Neuronal stem cell (in vitro differentiated cells): ENCODE data around the gene OR56A3.
"Not testable (repeated sequence)": the region's sequence is repeated elsewhere in the genome, so short reads cannot be mapped to it uniquely, and the experiment has no call there.

Source experiments
- DNase-seq: peaks from one replicate; pipeline ENCODE4 v3.0.0-alpha.2; 2013; ENCODE audit warnings: low spot score
- H2AFZ ChIP-seq: one replicate; pipeline ENCODE4 v1.6.1; 2013; ENCODE audit warnings: mild to moderate bottlenecking, low read length, inconsistent platforms
- H2AK5ac ChIP-seq: 2 replicates; pipeline ENCODE4 v1.6.1; 2013; ENCODE audit warnings: low read depth, mild to moderate bottlenecking, inconsistent platforms, low read length, moderate library complexity, mixed read lengths
- H2BK120ac ChIP-seq: 2 replicates; pipeline ENCODE4 v1.6.1; 2013; ENCODE audit warnings: low read depth, mild to moderate bottlenecking, inconsistent platforms, low read length, moderate library complexity, mixed read lengths
- H2BK12ac ChIP-seq: one replicate; pipeline ENCODE4 v1.6.1; 2013; ENCODE audit warnings: low read length, inconsistent platforms
- H2BK15ac ChIP-seq: 2 replicates; pipeline ENCODE4 v1.6.1; 2013; ENCODE audit warnings: mild to moderate bottlenecking, low read length, inconsistent platforms, mixed read lengths
- H2BK5ac ChIP-seq: one replicate; pipeline ENCODE4 v1.6.1; 2013; ENCODE audit warnings: inconsistent platforms, mild to moderate bottlenecking, low read length, moderate library complexity
- H3K14ac ChIP-seq: one replicate; pipeline ENCODE4 v1.6.1; 2013; ENCODE audit warnings: low read length, inconsistent platforms
- H3K18ac ChIP-seq: 2 replicates; pipeline ENCODE4 v1.6.1; 2013; ENCODE audit warnings: low read length, inconsistent platforms
- H3K23ac ChIP-seq: 2 replicates; pipeline ENCODE4 v1.6.1; 2013; ENCODE audit warnings: low read depth, mild to moderate bottlenecking, mixed read lengths, low read length, inconsistent platforms; ENCODE audit not compliant: poor library complexity
- H3K27ac ChIP-seq: replicated peaks from 3 replicates; pipeline ENCODE4 v1.5.1; 2013; ENCODE audit warnings: low read length, inconsistent platforms
- H3K27me3 ChIP-seq, 3 experiments: 2 replicates each; pipeline ENCODE4 v1.6.1; 2013; ENCODE audit warnings: low read length in 3 of 3, mild to moderate bottlenecking in 2 of 3, inconsistent platforms in 1 of 3, low read depth in 1 of 3, mixed read lengths in 1 of 3, moderate library complexity in 1 of 3; ENCODE audit not compliant: control insufficient read depth in 3 of 3, insufficient read depth in 3 of 3
- H3K36me3 ChIP-seq, 2 donors: replicated peaks in 1 of 2; 2 replicates each; pipeline ENCODE4 v1.6.1; 2013; ENCODE audit warnings: low read length in 2 of 2; ENCODE audit not compliant: control insufficient read depth in 2 of 2, insufficient read depth in 2 of 2
- H3K4ac ChIP-seq: 2 replicates; pipeline ENCODE4 v1.6.1; 2013; ENCODE audit warnings: inconsistent platforms, mild to moderate bottlenecking, low read length, moderate library complexity
- H3K4me1 ChIP-seq, 2 donors: 1 replicate in 1 of 2; 2 replicates in 1 of 2; pipeline ENCODE4 v1.6.1; 2013; ENCODE audit warnings: low read length in 2 of 2, low read depth in 1 of 2; ENCODE audit not compliant: control insufficient read depth in 2 of 2, insufficient read depth in 1 of 2
- H3K4me2 ChIP-seq: one replicate; pipeline ENCODE4 v1.6.1; 2013; ENCODE audit warnings: mild to moderate bottlenecking, low read length, inconsistent platforms; ENCODE audit not compliant: insufficient read depth, poor library complexity, severe bottlenecking
- H3K4me3 ChIP-seq, 2 donors: 2 replicates each; pipeline ENCODE4 v1.5.1; 2013; ENCODE audit warnings: low read length in 2 of 2, mild to moderate bottlenecking in 2 of 2, inconsistent platforms in 1 of 2, moderate library complexity in 1 of 2
- H3K79me1 ChIP-seq: one replicate; pipeline ENCODE4 v1.6.1; 2013; ENCODE audit warnings: low read depth, mild to moderate bottlenecking, inconsistent platforms, low read length, moderate library complexity
- H3K9ac ChIP-seq: one replicate; pipeline ENCODE4 v1.6.1; 2013; ENCODE audit warnings: mild to moderate bottlenecking, low read depth, low read length, inconsistent platforms; ENCODE audit not compliant: poor library complexity
- H3K9me3 ChIP-seq, 2 donors: replicated peaks in 1 of 2; 2 replicates each; pipeline versions ENCODE3 to v1.6.1; 2013; ENCODE audit warnings: low read length in 2 of 2, mild to moderate bottlenecking in 2 of 2, inconsistent platforms in 1 of 2, low read depth in 1 of 2, mixed read lengths in 1 of 2, moderate library complexity in 1 of 2; ENCODE audit not compliant: control insufficient read depth in 2 of 2, insufficient read depth in 1 of 2
- H4K8ac ChIP-seq: one replicate; pipeline ENCODE4 v1.6.1; 2013; ENCODE audit warnings: low read depth, mild to moderate bottlenecking, inconsistent platforms, low read length, moderate library complexity
- H4K91ac ChIP-seq: one replicate; pipeline ENCODE4 v1.6.1; 2013; ENCODE audit warnings: low read length, low read depth, mild to moderate bottlenecking, inconsistent platforms; ENCODE audit not compliant: poor library complexity
- WGBS, 2 donors: extraction: QIAGEN DNeasy Blood & Tissue Kit; methylation state at CpG; one replicate each; pipeline ENCODE4 v1.1.7; 2013; ENCODE audit warnings: missing lambda C conversion rate in 2 of 2, mixed read lengths in 1 of 2; ENCODE audit not compliant: insufficient read length in 2 of 2, insufficient replicate concordance in 1 of 2; ENCODE audit errors: extremely low coverage in 2 of 2; 5-methylcytosine and 5-hydroxymethylcytosine counted together

Gene OR56A3

DNA sequence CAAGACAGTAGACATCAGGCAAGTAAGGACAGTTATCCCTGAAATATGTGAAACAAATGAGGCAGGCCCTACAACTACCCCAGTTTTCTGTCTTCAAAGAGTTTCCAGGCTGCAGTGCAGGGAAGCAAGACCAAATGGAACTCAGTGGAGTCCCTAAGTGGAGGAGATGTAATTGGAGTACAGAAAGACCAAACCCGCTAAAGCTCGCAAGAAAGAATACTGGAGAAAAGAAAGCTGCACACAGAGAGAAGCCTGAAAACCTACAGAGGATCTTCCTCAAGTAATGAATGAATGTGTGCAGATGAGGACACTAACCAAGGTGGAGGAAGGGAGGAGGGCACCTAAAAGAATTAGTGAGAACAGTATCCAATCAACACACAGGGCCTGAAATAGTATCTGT is 1.3 kb upstream of the OR56A3 start:
- Histone ChIP-seq H3K4ac (no peak overlapping the region), H4K8ac (no peak overlapping the region), H3K27ac (no peak overlapping the region), H4K91ac (no peak overlapping the region), H3K4me2 (no peak overlapping the region), H3K36me3 (no peaks in the 10 kb centered on the region), H3K79me1 (no peaks in the 10 kb centered on the region), H2BK5ac (no peak overlapping the region), H3K18ac (no peak overlapping the region), H3K4me1 (peaks cover 0 to 2% of the 10 kb centered on the region in 2 donors), H3K4me3 (no peak overlapping the region), H3K23ac (no peak overlapping the region), H3K14ac (no peak overlapping the region), H3K9ac (no peak overlapping the region), H2BK15ac (no peak overlapping the region), H2AK5ac (no peak overlapping the region), H3K27me3 (no peaks in the 10 kb centered on the region), H2BK120ac (no peak overlapping the region), H2BK12ac (no peak overlapping the region), H2AFZ (no peak overlapping the region), H3K9me3 (no peaks in the 10 kb centered on the region)
- WGBS, 2 donors = no CpG with 5 or more reads among the region's 2 CpGs
- no peak for DNase-seq

- Histone ChIP-seq H3K36me3 (no peaks in the 10 kb centered on the region), H3K27ac (no peak overlapping the region), H3K4ac (no peak overlapping the region), H2AFZ (no peak overlapping the region), H3K4me3 (no peak overlapping the region), H2AK5ac (no peak overlapping the region), H3K27me3 (no peaks in the 10 kb centered on the region), H3K18ac (no peak overlapping the region), H2BK120ac (no peak overlapping the region), H2BK5ac (no peak overlapping the region), H2BK15ac (no peak overlapping the region), H2BK12ac (no peak overlapping the region), H3K4me2 (no peak overlapping the region), H3K79me1 (no peaks in the 10 kb centered on the region), H3K23ac (no peak overlapping the region), H3K14ac (no peak overlapping the region), H3K9ac (no peak overlapping the region), H4K91ac (no peak overlapping the region), H3K4me1 (no peaks in the 10 kb centered on the region), H3K9me3 (no peaks in the 10 kb centered on the region), H4K8ac (no peak overlapping the region)
- WGBS, 2 donors = no CpG with 5 or more reads among the region's 3 CpGs
- no peak for DNase-seq
These were observed 13.5 kb downstream of the OR56A3 start for GRCh38 chr11:5955586-5955985.

GRCh38 chr11:5960704-5961320 is 18.8 kb downstream of the OR56A3 start:
- H2BK120ac ChIP-seq, H2AK5ac ChIP-seq, H2BK12ac ChIP-seq, H3K27me3 ChIP-seq, H3K4me2 ChIP-seq, H2BK5ac ChIP-seq, H4K91ac ChIP-seq, H3K18ac ChIP-seq, H3K9ac ChIP-seq, DNase-seq, H3K4me3 ChIP-seq, H4K8ac ChIP-seq, H2BK15ac ChIP-seq, H3K14ac ChIP-seq, H3K36me3 ChIP-seq, H3K4me1 ChIP-seq, H3K9me3 ChIP-seq, H2AFZ ChIP-seq, H3K4ac ChIP-seq, H3K79me1 ChIP-seq, H3K23ac ChIP-seq, H3K27ac ChIP-seq: not testable (repeated sequence)
- WGBS, 2 donors = no CpG with 5 or more reads among the region's 40 CpGs

DNA sequence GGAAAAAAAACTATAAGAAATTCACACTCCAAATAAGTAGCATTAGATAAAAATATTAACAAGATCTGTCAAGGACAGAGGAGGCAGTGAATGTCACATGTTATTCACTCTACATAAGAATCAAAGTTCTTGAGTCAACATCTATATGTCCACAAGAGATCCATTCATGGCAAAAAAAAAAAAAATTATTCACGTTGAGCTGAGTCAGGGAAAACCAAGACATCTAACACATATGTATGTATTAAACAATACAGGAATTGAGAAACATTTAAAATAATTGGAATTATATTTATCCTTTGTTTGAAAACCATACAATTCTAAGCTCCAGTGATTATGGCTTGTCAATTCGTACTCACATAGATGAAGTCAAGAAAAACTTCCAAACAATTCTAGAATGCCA is 24.9 kb downstream of the OR56A3 start:
- no CpG with 5 or more reads among the region's 2 CpGs for WGBS, 2 donors
- Histone ChIP-seq H4K91ac (no peak overlapping the region), H3K36me3 (no peaks in the 10 kb centered on the region), H3K14ac (no peak overlapping the region), H2AFZ (no peak overlapping the region), H3K79me1 (no peaks in the 10 kb centered on the region), H4K8ac (no peak overlapping the region), H3K9ac (no peak overlapping the region), H3K18ac (no peak overlapping the region), H3K27ac (no peak overlapping the region), H2BK15ac (no peak overlapping the region), H2BK120ac (no peak overlapping the region), H2BK5ac (no peak overlapping the region), H3K27me3 (no peaks in the 10 kb centered on the region), H3K4me2 (no peak overlapping the region), H3K4me3 (no peak overlapping the region), H2AK5ac (no peak overlapping the region), H3K23ac (no peak overlapping the region), H3K4ac (no peak overlapping the region), H2BK12ac (no peak overlapping the region), H3K9me3 (peaks cover 0 to 4% of the 10 kb centered on the region in 2 donors), H3K4me1 (no peaks in the 10 kb centered on the region)
- DNase-seq = no peak
